Retinal pigment epithelial cell (primary cell): ENCODE measurements around the gene KLHL8.

Experiments used
- DNase-seq: peaks from one replicate; pipeline ENCODE4 v3.0.0-alpha.2; 2010; ENCODE audit warnings: low read depth
- H3K4me3 ChIP-seq: 2 replicates; pipeline ENCODE4 v1.5.1; 2011; ENCODE audit warnings: mild to moderate bottlenecking, low read length, control low read depth, moderate library complexity
- CTCF ChIP-seq: conservative IDR thresholded peaks from 2 replicates; pipeline ENCODE4 v1.5.1; 2011; ENCODE audit warnings: low read depth, low read length, control low read depth, inconsistent platforms

The KLHL8 gene

DNA sequence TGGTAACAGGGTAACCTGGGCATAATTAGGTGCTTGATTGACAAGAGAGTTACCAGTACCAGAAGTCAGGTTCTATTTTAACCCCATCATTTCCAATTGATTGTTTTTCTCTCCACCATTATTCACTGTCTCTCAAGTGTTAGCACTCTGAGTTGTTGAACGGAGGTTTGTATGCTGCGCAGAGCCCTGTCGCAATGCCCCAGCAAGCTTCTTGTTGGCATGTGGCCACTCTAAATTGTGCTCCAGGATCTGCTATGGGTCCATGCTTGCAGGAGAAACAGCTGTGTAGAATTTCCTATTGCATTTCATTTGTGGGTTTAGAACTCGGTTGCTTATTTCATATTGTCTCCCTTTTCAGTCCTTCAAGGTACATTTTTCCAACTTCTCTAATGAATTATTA, 98.2 kb downstream of the KLHL8 start:
- no peak overlapping the region for H3K4me3 ChIP-seq
- DNase-seq, result no peak
- TF ChIP-seq CTCF, result no peak

GRCh38 chr4:87121341-87122065, 98.9 kb downstream of the KLHL8 start:
- TF ChIP-seq CTCF, result no peak
- no peak overlapping the region for H3K4me3 ChIP-seq
- no peak for DNase-seq

DNA sequence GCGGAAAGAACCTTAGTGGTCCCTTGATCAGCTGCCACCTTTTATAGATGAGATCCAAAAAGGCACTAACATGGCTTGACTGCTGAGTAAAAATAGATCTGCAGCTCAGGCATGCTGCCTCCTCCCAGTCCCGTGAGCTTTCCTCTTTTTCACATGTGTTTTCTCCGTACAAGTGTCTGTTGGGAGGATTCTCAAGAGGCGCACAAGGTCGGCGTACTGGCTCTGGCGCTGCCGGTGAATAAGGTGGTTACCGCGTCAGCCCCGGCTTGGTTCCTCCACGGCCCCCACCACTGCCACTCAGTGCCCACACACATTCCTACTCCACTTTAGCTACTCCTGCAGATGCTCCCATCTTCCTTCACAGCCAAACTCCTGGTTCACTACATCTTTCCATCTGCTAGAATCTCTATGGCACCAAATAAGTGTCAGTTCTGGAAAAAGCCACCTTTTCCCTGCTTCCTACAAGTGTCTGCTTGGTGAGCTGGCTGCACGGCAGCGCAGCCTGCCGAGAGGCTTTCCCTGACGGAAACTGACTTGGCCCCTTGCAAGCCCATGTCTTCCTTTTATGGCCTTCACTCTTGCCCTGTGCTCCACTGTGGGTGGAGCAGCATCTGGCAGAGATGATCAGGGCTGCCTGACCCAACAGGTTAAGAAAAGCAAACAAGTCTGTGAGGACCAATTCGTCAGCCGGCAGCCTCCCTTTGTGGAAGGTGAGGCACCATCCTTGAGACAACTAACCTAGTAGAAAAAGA, 99.8 kb downstream of the KLHL8 start:
- H3K4me3 ChIP-seq, result no peak overlapping the region

DNA sequence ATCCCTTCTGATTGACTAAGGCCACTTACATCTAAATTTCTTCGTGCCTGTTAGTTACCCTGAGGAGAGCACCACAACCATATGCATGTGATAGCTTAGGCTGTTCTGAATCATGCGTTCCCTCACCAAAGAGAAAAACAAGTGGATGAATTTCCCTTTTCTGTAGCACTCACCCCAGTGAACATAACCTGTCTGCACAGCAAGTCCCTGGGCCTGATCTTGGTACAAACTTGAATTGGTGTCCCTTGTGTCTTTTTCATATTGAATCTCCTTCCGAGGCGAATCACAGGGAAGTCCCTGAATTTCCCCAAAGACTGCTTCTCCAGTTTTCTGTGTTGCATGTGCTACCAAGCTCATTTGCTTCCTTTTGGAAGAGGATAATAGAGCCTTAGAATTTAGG, 100.4 kb downstream of the KLHL8 start:
- H3K4me3 ChIP-seq, result no peak overlapping the region
- no peak for DNase-seq
- no peak for TF ChIP-seq CTCF

More for the DNA sequence above, 99.8 kb downstream of the KLHL8 start:
- TF ChIP-seq CTCF, result no peak
- DNase-seq, result no peak

DNA sequence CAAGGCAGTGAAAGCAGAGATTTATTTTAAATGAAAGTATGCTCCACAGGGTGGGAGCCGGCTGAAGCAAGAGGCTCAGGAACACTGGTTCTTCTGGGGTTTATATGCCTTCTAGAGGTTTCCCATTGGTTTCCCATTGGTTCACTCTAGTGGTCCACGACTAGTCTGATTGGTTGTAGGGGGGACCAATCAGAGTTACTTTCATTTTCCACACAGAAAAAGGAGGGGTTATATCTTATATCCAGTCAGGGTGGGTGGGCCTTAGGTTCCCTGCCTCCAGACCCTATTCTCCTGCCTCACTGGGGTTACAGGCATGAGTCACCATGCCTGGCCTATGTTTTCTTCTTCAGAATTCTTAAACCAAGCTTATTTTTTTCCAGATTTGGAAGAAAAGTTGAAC, 101.6 kb downstream of the KLHL8 start:
- no peak overlapping the region for H3K4me3 ChIP-seq
- no peak for TF ChIP-seq CTCF
- no peak for DNase-seq

DNA sequence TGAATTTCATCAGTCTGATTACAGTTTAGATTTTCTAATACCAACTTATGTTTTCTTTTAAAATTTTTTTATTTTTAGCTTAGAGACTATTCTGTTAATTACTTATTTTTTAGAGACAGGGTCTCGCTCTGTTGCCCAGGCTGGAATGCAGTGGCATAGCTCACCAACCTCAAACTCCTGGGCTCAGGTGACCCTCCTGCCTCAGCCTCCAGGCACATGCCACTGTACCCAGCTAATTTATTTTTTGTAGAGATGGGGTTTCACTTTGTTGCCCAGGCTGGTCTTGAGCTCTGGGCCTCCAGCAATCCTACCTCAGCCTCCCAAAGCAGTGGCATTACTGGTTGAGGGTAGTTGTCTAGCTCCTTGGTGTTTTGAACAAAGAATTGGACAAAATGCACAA, 102.0 kb downstream of the KLHL8 start:
- TF ChIP-seq CTCF, result no peak
- DNase-seq, result no peak
- H3K4me3 ChIP-seq, result no peak overlapping the region

GRCh38 chr4:87117732-87118075, 102.7 kb downstream of the KLHL8 start:
- DNase-seq, result peak; percentile 88
- H3K4me3 ChIP-seq, result no peak overlapping the region
- peak; percentile 12 for TF ChIP-seq CTCF
